Measurements from ENCODE around the gene LCE5A. TPM values are rescaled to one million over a fixed set of nuclear protein-coding genes. Genes with fewer than 3 reads are reported as not detected.

LCE5A gene
- total and polyA plus RNA-seq, 4 donors: not detected

GRCh38 chr1:152537496-152537895, 26.9 kb downstream of the LCE5A start:
- Histone ChIP-seq H3K36me3 (ENCODE audit: control insufficient read depth in 4 of 4, insufficient read depth in 3 of 4, low read depth in 1 of 4, low read length in 3 of 4) (no peaks in the 10 kb centered on the region), H3K9ac (ENCODE audit: low read depth in 1 of 2, low read length in 2 of 2) (no peak overlapping the region), H3K4me1 (ENCODE audit: control insufficient read depth in 4 of 4, insufficient read depth in 4 of 4, low read length in 3 of 4) (no peaks in the 10 kb centered on the region), H3K27me3 (ENCODE audit: control insufficient read depth in 4 of 4, insufficient read depth in 4 of 4, low read length in 3 of 4) (no peaks in the 10 kb centered on the region), H3K4me3 (ENCODE audit: low read depth in 1 of 3, low read length in 3 of 3) (no peak overlapping the region), H3K9me3 (ENCODE audit: control insufficient read depth in 4 of 4, low read length in 3 of 4) (no peaks in the 10 kb centered on the region), H3K27ac (ENCODE audit: low read depth in 1 of 2, low read length in 2 of 2) (no peak overlapping the region)
- no peak for DNase-seq (ENCODE audit: low spot score)
- WGBS: 33% methylated on average over 4 of the region's 4 CpGs
- TF ChIP-seq, protein P1, sequence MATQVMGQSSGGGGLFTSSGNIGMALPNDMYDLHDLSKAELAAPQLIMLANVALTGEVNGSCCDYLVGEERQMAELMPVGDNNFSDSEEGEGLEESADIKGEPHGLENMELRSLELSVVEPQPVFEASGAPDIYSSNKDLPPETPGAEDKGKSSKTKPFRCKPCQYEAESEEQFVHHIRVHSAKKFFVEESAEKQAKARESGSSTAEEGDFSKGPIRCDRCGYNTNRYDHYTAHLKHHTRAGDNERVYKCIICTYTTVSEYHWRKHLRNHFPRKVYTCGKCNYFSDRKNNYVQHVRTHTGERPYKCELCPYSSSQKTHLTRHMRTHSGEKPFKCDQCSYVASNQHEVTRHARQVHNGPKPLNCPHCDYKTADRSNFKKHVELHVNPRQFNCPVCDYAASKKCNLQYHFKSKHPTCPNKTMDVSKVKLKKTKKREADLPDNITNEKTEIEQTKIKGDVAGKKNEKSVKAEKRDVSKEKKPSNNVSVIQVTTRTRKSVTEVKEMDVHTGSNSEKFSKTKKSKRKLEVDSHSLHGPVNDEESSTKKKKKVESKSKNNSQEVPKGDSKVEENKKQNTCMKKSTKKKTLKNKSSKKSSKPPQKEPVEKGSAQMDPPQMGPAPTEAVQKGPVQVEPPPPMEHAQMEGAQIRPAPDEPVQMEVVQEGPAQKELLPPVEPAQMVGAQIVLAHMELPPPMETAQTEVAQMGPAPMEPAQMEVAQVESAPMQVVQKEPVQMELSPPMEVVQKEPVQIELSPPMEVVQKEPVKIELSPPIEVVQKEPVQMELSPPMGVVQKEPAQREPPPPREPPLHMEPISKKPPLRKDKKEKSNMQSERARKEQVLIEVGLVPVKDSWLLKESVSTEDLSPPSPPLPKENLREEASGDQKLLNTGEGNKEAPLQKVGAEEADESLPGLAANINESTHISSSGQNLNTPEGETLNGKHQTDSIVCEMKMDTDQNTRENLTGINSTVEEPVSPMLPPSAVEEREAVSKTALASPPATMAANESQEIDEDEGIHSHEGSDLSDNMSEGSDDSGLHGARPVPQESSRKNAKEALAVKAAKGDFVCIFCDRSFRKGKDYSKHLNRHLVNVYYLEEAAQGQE (IDR thresholded peaks at IDR 0.05): no peak
- TF ChIP-seq RXRA (IDR thresholded peaks at IDR 0.05): no peak
- no peak for TF ChIP-seq HNF4A (conservative IDR thresholded peaks at IDR 0.05)
- TF ChIP-seq HNF4G (IDR thresholded peaks at IDR 0.05): no peak
- TF ChIP-seq RAD21 (IDR thresholded peaks at IDR 0.05): no peak
- TF ChIP-seq JUND (IDR thresholded peaks at IDR 0.05): no peak
- no peak for TF ChIP-seq FOXA1 (IDR thresholded peaks at IDR 0.05)
- TF ChIP-seq MAX (IDR thresholded peaks at IDR 0.05): no peak
- TF ChIP-seq GABPA (IDR thresholded peaks at IDR 0.05 in 1 of 2, conservative IDR thresholded peaks at IDR 0.05 in 1 of 2): no peak
- TF ChIP-seq SP1 (IDR thresholded peaks at IDR 0.05): no peak
- TF ChIP-seq TAF1 (conservative IDR thresholded peaks at IDR 0.05): no peak
- no peak for TF ChIP-seq ZBTB33 (IDR thresholded peaks at IDR 0.05)
- TF ChIP-seq EGR1 (IDR thresholded peaks at IDR 0.05; ENCODE audit: low read depth in 2 of 2): no peak
- no peak for TF ChIP-seq YY1 (IDR thresholded peaks at IDR 0.05)

- no peaks in the 10 kb centered on the region for H3K27me3 ChIP-seq (ENCODE audit: control insufficient read depth in 4 of 4, insufficient read depth in 4 of 4, low read length in 3 of 4)
- no peak overlapping the region for H3K4me3 ChIP-seq (ENCODE audit: low read depth in 1 of 3, low read length in 3 of 3)
- no peaks in the 10 kb centered on the region for H3K4me1 ChIP-seq (ENCODE audit: control insufficient read depth in 4 of 4, insufficient read depth in 4 of 4, low read length in 3 of 4)
- H3K36me3 ChIP-seq (ENCODE audit: control insufficient read depth in 4 of 4, insufficient read depth in 3 of 4, low read depth in 1 of 4, low read length in 3 of 4): no peaks in the 10 kb centered on the region
- H3K9ac ChIP-seq (ENCODE audit: low read depth in 1 of 2, low read length in 2 of 2): no peak overlapping the region
- H3K27ac ChIP-seq (ENCODE audit: low read depth in 1 of 2, low read length in 2 of 2): no peak overlapping the region
- TF ChIP-seq ATF3 (IDR thresholded peaks at IDR 0.05) (no peak), NR2F2 (IDR thresholded peaks at IDR 0.05) (no peak), MAX (IDR thresholded peaks at IDR 0.05) (no peak), YY1 (IDR thresholded peaks at IDR 0.05) (no peak), GABPA (IDR thresholded peaks at IDR 0.05 in 1 of 2, conservative IDR thresholded peaks at IDR 0.05 in 1 of 2) (no peak), HNF4G (IDR thresholded peaks at IDR 0.05) (no peak), TAF1 (conservative IDR thresholded peaks at IDR 0.05) (no peak), FOXA1 (IDR thresholded peaks at IDR 0.05) (no peak), SP1 (IDR thresholded peaks at IDR 0.05) (no peak), ZBTB33 (IDR thresholded peaks at IDR 0.05) (no peak), EGR1 (IDR thresholded peaks at IDR 0.05; ENCODE audit: low read depth in 2 of 2) (no peak), FOXA2 (IDR thresholded peaks at IDR 0.05) (no peak), HNF4A (conservative IDR thresholded peaks at IDR 0.05) (no peak), RAD21 (IDR thresholded peaks at IDR 0.05) (no peak)
- 59% methylated on average over 2 of the region's 2 CpGs for WGBS
- DNase-seq (ENCODE audit: low spot score): no peak
- H3K9me3 ChIP-seq (ENCODE audit: control insufficient read depth in 4 of 4, low read length in 3 of 4): no peaks in the 10 kb centered on the region
These were observed 29.3 kb downstream of the LCE5A start for GRCh38 chr1:152539901-152540300.
